Gastrocnemius medialis (tissue), 4 donors: ENCODE results near the gene PPFIA4.

Experiments used
- POLR2A ChIP-seq, 2 donors: fragments of 450-650 bp; IDR thresholded peaks; one replicate each; pipeline ENCODE4 v1.6.1; 2017; ENCODE audit warnings: antibody characterized with exemption in 2 of 2, mild to moderate bottlenecking in 2 of 2, moderate library complexity in 2 of 2
- TF ChIP-seq, protein P1 (sequence below), 5 experiments: fragments of 450-650 bp in 3 of 5; fragments of 200-600 bp in 2 of 5; sonication (generic) in 2 of 5; IDR thresholded peaks in 4 of 5; conservative IDR thresholded peaks in 1 of 5; 1 replicate in 4 of 5; 2 replicates in 1 of 5; pipeline ENCODE4 v1.5.1; 2016 to 2019; ENCODE audit warnings: antibody characterized with exemption in 5 of 5, mild to moderate bottlenecking in 3 of 5, moderate library complexity in 3 of 5

DNA sequence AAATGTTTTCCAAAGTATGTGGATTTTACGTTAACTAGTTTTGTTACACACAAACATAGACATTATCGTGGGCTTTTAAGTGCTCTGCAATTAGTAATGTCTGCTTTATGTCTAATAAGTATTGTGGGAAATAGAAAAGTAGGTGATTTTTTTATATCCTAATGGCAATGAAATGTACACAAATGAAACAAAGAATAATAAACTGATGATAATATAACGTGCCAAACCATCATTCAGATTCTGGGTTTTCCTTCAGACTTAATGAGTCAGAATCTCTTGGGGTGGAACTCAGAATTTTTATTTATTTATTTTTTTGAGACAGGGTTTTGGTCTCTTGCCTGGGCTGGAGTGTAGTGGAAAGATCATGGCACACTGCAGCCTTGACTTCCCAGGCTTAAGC, 17.1 kb upstream of the PPFIA4 start:
- TF ChIP-seq, protein P1, sequence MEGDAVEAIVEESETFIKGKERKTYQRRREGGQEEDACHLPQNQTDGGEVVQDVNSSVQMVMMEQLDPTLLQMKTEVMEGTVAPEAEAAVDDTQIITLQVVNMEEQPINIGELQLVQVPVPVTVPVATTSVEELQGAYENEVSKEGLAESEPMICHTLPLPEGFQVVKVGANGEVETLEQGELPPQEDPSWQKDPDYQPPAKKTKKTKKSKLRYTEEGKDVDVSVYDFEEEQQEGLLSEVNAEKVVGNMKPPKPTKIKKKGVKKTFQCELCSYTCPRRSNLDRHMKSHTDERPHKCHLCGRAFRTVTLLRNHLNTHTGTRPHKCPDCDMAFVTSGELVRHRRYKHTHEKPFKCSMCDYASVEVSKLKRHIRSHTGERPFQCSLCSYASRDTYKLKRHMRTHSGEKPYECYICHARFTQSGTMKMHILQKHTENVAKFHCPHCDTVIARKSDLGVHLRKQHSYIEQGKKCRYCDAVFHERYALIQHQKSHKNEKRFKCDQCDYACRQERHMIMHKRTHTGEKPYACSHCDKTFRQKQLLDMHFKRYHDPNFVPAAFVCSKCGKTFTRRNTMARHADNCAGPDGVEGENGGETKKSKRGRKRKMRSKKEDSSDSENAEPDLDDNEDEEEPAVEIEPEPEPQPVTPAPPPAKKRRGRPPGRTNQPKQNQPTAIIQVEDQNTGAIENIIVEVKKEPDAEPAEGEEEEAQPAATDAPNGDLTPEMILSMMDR (IDR thresholded peaks at IDR 0.05 in 4 of 5, conservative IDR thresholded peaks at IDR 0.05 in 1 of 5): no peak
- TF ChIP-seq POLR2A (IDR thresholded peaks at IDR 0.05): no peak
